K562 (cell line): ENCODE measurements around the gene GORASP1. TPM values are rescaled to one million over a fixed set of nuclear protein-coding genes. Genes with fewer than 3 reads are reported as not detected.
A peak's percentile ranks its signal among the peaks of the same experiment; 100 is the strongest.

Experiments
- CBX2 ChIP-seq: fragments of 200-600 bp; sonication (generic); IDR thresholded peaks from one replicate; pipeline ENCODE4 v1.6.1; 2012; ENCODE audit warnings: mild to moderate bottlenecking, low read length, inconsistent platforms; ENCODE audit not compliant: insufficient read depth, poor library complexity, severe bottlenecking
- CCAR2 ChIP-seq: fragments of 200-400 bp; formaldehyde crosslinking; IDR thresholded peaks from 2 replicates; pipeline ENCODE4 v1.6.1; 2017; ENCODE audit warnings: mild to moderate bottlenecking, low read depth, low read length
- CGGBP1 ChIP-seq: fragments of 250-450 bp; sonication (Bioruptor Pico); IDR thresholded peaks from 2 replicates; pipeline ENCODE4 v1.9.0; 2021; ENCODE audit warnings: mild to moderate bottlenecking
- DPF2 ChIP-seq: fragments of 450-650 bp; IDR thresholded peaks from 2 replicates; pipeline ENCODE4 v1.6.1; 2016
- EP400 ChIP-seq: fragments of 450-650 bp; IDR thresholded peaks from 2 replicates; pipeline ENCODE4 v1.6.1; 2017; ENCODE audit warnings: antibody characterized with exemption, mild to moderate bottlenecking, moderate library complexity
- GATAD2A ChIP-seq: fragments of 450-650 bp; IDR thresholded peaks from 2 replicates; pipeline ENCODE4 v1.6.1; 2017
- JUND ChIP-seq, 2 experiments: IDR thresholded peaks; 2 replicates in 1 of 2; 3 replicates in 1 of 2; pipeline ENCODE4 v1.6.1; 2011; ENCODE audit warnings: borderline replicate concordance in 2 of 2, low read depth in 2 of 2, low read length in 2 of 2, improper control_type of control experiment in 1 of 2, missing biosample characterization in 1 of 2, missing genetic modification characterization in 1 of 2, missing genetic modification reagents in 1 of 2
- KLF10 ChIP-seq: fragments of 250-450 bp; sonication (Bioruptor Pico); IDR thresholded peaks from 2 replicates; pipeline ENCODE4 v1.6.1; 2021; ENCODE audit warnings: matching md5 sums
- L3MBTL2 ChIP-seq: fragments of 450-650 bp; IDR thresholded peaks from 2 replicates; pipeline ENCODE4 v1.6.1; 2016; ENCODE audit warnings: mild to moderate bottlenecking, moderate library complexity
- MCM2 ChIP-seq: fragments of 450-650 bp; IDR thresholded peaks from 2 replicates; pipeline ENCODE4 v1.6.1; 2017; ENCODE audit warnings: low read depth, mild to moderate bottlenecking
- MLLT1 ChIP-seq, 2 experiments: fragments of 450-650 bp; IDR thresholded peaks; 2 replicates each; pipeline ENCODE4 v1.6.1; 2016
- PYGO2 ChIP-seq: fragments of 450-650 bp; IDR thresholded peaks from 2 replicates; pipeline ENCODE4 v1.6.1; 2016; ENCODE audit warnings: mild to moderate bottlenecking, missing genetic modification characterization, moderate library complexity, missing compliant biosample characterization
- TCFL5 ChIP-seq: fragments of 250-450 bp; sonication (Bioruptor Pico); conservative IDR thresholded peaks from 2 replicates; pipeline ENCODE4 v1.6.1; 2021; ENCODE audit warnings: mild to moderate bottlenecking, moderate library complexity, matching md5 sums
- ZBTB7A ChIP-seq: IDR thresholded peaks from 2 replicates; pipeline ENCODE4 v1.6.1; 2011; ENCODE audit warnings: low read depth, mild to moderate bottlenecking, low read length, moderate library complexity, borderline replicate concordance; ENCODE audit not compliant: control insufficient read depth
- polyA plus RNA-seq, 8 experiments: library from polyadenylated mRNA; depleted of rRNA in 4 of 8; stranded (reverse) in 5 of 8; unstranded in 3 of 8; fragments of >200 nt; fragmentation: Nextera tagmentation in 2 of 8; fragmentation: Illumina TruSeq in 1 of 8; extraction: Ambion mirVana in 2 of 8; extraction: Trizol in 1 of 8; gene quantifications; 2 replicates each; pipeline versions ENCODE4 v1.2.1 to v1.2.3, GENCODE V29; 2011 to 2014; ENCODE audit warnings: inconsistent platforms in 1 of 8, missing spikeins in 1 of 8
- total RNA-seq, 7 experiments: library from RNA; depleted of rRNA in 6 of 7; stranded (reverse); fragments of >200 nt in 6 of 7; fragmentation: Illumina TruSeq in 2 of 7; extraction: Trizol in 2 of 7; gene quantifications; 2 replicates each; pipeline versions ENCODE4 v1.2.1 to v1.2.3, GENCODE V29; 2011 to 2021; ENCODE audit warnings: low replicate concordance in 1 of 7
- TF ChIP-seq, protein P1 (sequence below): fragments of 250-450 bp; sonication (Bioruptor Pico); IDR thresholded peaks from 2 replicates; pipeline ENCODE4 v1.5.0; 2021; ENCODE audit warnings: mild to moderate bottlenecking, borderline replicate concordance
- TF ChIP-seq, protein P2 (sequence below), 2 experiments: IDR thresholded peaks; 2 replicates each; pipeline ENCODE4 v1.6.1; 2011; ENCODE audit warnings: borderline replicate concordance in 1 of 2, control low read depth in 1 of 2, low read depth in 1 of 2, low read length in 1 of 2, mild to moderate bottlenecking in 1 of 2, mixed read lengths in 1 of 2, moderate library complexity in 1 of 2; ENCODE audit not compliant: insufficient read depth in 1 of 2, insufficient read length in 1 of 2, poor library complexity in 1 of 2, severe bottlenecking in 1 of 2; ENCODE audit errors: extremely low read depth in 1 of 2
- TF ChIP-seq, protein P3 (sequence below): fragments of 450-650 bp; IDR thresholded peaks from 2 replicates; pipeline ENCODE4 v1.6.1; 2018; ENCODE audit warnings: mild to moderate bottlenecking, low read depth; ENCODE audit not compliant: partially characterized antibody

The GORASP1 gene
- total and polyA plus RNA-seq, 9 of the 15 experiments (the other 6 are each of a cell fraction or from before 2014, with no cell fraction given): 8.4 to 87.9 (median 67.6) TPM

- TF ChIP-seq MLLT1 (IDR thresholded peaks at IDR 0.05): peak in 1 of 2 experiments; percentile 100; a peak in 2 of 4 replicates
- TF ChIP-seq CCAR2: no peak
- TF ChIP-seq, protein P1, sequence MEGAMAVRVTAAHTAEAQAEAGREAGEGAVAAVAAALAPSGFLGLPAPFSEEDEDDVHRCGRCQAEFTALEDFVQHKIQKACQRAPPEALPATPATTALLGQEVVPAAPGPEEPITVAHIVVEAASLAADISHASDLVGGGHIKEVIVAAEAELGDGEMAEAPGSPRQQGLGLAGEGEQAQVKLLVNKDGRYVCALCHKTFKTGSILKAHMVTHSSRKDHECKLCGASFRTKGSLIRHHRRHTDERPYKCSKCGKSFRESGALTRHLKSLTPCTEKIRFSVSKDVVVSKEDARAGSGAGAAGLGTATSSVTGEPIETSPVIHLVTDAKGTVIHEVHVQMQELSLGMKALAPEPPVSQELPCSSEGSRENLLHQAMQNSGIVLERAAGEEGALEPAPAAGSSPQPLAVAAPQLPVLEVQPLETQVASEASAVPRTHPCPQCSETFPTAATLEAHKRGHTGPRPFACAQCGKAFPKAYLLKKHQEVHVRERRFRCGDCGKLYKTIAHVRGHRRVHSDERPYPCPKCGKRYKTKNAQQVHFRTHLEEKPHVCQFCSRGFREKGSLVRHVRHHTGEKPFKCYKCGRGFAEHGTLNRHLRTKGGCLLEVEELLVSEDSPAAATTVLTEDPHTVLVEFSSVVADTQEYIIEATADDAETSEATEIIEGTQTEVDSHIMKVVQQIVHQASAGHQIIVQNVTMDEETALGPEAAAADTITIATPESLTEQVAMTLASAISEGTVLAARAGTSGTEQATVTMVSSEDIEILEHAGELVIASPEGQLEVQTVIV: no peak
- no peak for TF ChIP-seq DPF2
- TF ChIP-seq PYGO2: no peak
- TF ChIP-seq CGGBP1 (CRISPR knock-in tag): no peak
- TF ChIP-seq, protein P2, sequence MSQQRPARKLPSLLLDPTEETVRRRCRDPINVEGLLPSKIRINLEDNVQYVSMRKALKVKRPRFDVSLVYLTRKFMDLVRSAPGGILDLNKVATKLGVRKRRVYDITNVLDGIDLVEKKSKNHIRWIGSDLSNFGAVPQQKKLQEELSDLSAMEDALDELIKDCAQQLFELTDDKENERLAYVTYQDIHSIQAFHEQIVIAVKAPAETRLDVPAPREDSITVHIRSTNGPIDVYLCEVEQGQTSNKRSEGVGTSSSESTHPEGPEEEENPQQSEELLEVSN (IDR thresholded peaks at IDR 0.05; ENCODE audit: borderline replicate concordance in 1 of 2, extremely low read depth in 1 of 2, insufficient read depth in 1 of 2, insufficient read length in 1 of 2, low read depth in 1 of 2, low read length in 1 of 2, poor library complexity in 1 of 2, severe bottlenecking in 1 of 2): peak in 1 of 2 experiments; percentile 15
- peak; percentile 66 for TF ChIP-seq JUND (IDR thresholded peaks at IDR 0.05; ENCODE audit: borderline replicate concordance, low read depth, low read length)
- TF ChIP-seq JUND (tag; IDR thresholded peaks at IDR 0.05; ENCODE audit: borderline replicate concordance, low read depth, low read length): peak; percentile 40; the same call in 1 of the 3 replicates
- no peak for TF ChIP-seq MCM2
- no peak for TF ChIP-seq KLF10 (CRISPR knock-in tag)
- TF ChIP-seq, protein P3, sequence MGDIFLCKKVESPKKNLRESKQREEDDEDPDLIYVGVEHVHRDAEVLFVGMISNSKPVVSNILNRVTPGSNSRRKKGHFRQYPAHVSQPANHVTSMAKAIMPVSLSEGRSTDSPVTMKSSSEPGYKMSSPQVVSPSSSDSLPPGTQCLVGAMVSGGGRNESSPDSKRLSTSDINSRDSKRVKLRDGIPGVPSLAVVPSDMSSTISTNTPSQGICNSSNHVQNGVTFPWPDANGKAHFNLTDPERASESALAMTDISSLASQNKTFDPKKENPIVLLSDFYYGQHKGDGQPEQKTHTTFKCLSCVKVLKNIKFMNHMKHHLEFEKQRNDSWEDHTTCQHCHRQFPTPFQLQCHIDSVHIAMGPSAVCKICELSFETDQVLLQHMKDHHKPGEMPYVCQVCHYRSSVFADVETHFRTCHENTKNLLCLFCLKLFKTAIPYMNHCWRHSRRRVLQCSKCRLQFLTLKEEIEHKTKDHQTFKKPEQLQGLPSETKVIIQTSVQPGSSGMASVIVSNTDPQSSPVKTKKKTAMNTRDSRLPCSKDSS: no peak
- peak; percentile 39; the same call in 1 of the 2 replicates for TF ChIP-seq EP400
- no peak for TF ChIP-seq CBX2
- TF ChIP-seq GATAD2A: no peak
- no peak for TF ChIP-seq TCFL5
- 0 out of 2 replicates have a peak, but pooled peaks have one; percentile 2 for TF ChIP-seq ZBTB7A
- peak; percentile 72 for TF ChIP-seq L3MBTL2
Measured at GRCh38 chr3:39107388-39108199, at the start of gene GORASP1, which contains the start of gene TTC21A (continued).
